Measurements from ENCODE around the gene INAFM1.
A peak's percentile ranks its signal among the peaks of the same experiment; 100 is the strongest.

Gene INAFM1

GRCh38 chr19:47313754-47314295 is 39.1 kb downstream of the INAFM1 start:
- no peak for DNase-seq

DNA sequence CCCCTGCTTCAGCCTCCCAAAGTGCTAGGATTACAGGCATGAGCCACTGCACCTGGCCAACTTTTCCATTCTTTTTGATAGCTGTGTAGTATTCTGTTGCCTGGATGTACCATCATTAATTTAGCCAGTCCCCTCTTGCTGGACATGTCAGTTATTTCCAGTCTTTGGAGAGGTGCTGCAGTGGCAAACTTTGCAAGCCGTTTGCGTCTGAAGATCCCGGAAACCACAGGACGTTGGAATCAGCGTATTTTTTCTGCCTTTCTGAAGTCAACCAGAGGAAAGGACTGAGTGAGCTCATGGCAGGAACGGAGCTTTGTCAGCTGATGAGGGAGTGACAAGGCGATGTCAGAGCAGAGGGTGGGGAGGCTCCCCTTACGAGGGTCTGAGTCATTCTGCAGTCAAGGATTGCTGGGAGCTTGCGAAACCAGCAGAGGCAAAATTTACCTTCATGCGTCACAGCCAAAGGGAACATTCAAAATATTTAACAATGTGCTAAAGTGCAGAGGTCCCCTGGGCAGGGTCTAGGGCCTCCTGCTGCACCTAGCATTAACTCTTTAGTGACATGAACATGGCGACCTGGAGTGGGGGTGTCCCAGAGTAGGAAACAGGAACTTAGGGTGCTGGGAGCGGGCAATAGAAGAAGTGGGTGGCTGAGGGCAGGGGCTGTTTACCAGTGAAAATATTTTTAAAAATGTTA is 40.6 kb downstream of the INAFM1 start:
- peak in 1 of 2 experiments; percentile 29 for DNase-seq

GRCh38 chr19:47316513-47316912 is 41.8 kb downstream of the INAFM1 start:
- DNase-seq = no peak

- DNase-seq = no peak
These were observed 45.5 kb downstream of the INAFM1 start for GRCh38 chr19:47319923-47320871.

DNA sequence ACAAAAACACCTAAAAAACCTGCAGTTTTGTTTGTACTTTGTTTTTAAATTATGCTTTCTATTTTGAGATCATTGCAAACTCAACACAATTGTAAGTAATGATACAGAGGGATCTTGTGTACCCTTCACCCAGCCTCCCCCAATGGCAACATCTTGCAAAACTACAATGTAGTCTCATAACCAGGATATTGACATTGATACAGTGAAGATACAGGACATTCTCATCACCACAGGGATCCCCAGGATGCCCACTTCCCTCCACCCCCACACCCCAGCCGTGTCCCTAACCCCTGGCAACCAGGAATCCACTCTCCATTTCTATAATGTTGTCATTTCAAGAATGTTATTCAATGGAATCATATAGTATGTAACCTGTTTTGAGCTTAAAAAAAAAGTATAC is 46.9 kb downstream of the INAFM1 start:
- no peak for DNase-seq

DNA sequence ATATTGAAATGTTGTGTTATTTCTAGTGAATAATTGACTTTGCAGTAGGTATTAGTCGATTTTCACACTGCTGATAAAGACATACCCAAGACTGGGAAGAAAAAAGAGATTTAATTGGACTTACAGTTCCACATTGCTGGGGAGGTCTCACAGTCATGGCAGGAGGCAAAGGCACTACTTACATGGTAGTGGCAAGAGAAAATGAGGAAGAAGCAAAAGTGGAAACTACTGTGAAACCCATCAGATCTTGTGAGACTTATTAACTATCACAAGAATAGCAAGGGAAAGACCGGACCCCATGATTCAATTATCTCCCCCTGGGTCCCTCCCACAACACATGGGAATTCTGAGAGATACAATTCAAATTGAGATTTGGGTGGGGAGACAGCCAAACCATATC is 47.4 kb downstream of the INAFM1 start:
- DNase-seq = no peak

GRCh38 chr19:47323409-47323808 is 48.7 kb downstream of the INAFM1 start:
- DNase-seq = no peak

DNA sequence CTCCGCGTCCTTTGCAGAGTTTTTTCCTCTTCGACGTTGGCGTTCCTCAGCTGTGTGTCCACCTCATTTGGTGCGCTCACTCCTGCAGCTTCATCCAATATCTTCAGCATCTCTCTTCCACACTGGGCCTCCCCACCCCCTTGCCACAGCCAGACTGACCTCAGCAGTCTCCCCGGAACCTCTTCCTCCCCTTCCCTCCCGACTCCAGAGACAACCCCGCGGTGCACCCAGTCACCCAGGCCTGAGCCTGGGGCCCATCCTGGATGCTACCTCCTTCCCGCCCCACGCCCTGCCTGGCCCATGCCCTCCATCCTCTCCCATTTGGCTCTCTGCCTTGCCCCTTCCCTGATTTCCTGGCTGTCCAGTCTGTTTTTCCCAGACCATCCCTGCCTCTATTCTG is 49.2 kb downstream of the INAFM1 start:
- DNase-seq = no peak

DNA sequence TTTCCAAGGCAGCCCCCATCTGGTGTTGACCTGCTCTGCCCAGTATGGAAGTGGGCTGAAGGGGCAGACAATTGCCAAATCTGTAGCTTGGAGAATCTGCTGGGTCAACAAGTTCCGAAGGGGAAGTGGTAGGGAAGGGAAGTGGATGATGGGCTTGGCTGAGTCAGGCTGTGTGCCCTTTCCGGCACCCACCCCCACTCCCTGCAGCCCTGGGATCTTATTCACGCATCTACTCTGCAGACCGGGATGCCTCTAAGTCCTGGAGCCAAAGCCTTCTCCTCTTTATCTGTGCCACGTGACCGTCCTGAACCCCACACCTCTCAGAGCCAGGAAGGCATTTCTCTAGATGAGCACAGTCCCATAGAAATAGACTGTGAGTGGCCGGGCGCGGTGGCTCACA is 49.8 kb downstream of the INAFM1 start:
- no peak for DNase-seq

All from NCI-H1930 (cell line).